Smooth muscle cell of the brain vasculature (primary cell): ENCODE data around the gene R3HDML.
"Not testable (repeated sequence)": the region's sequence is repeated elsewhere in the genome, so short reads cannot be mapped to it uniquely, and the experiment has no call there.

Experiments used
- DNase-seq: peaks from one replicate; pipeline ENCODE4 v3.0.0-alpha.2; 2012; ENCODE audit warnings: low read depth, low spot score

R3HDML gene

DNA sequence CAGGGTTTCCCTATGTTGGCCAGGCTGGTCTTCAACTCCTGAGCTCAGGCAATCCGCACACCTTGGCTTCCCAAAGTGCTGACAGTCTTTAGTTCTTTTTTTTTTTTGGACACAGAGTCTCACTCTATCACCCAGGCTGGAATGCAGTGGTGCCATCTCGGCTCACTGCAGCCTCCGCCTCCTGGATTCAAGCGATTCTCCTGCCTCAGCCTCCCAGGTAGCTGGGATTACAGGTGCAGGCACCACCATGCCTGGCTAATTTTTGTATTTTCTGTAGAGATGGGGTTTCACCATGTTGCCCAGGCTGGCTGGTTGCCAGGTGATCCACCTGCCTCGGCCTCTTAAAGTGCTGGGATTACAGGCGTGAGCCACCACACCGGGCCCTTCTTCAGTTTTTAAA is 9.1 kb upstream of the R3HDML start:
- not testable (repeated sequence) for DNase-seq

DNA sequence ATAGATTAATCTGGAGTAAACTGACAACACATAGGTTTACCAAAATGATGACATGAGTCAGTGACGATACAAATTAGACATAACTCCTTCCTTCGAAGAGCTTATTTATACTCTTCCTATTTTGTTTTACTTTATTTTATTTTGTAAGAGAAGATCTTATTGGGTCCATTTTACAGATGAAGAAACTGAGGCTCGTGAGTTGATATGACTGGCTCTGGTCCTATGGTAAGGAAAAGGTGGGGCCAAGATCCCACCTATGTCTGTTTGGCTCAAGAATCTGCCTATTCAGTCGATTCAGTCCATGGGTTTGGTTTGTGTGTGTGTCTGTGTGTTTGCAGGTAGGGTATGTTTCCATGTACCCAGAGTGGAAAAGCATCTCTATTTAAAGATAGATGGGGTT is 8.4 kb upstream of the R3HDML start:
- no peak for DNase-seq

DNA sequence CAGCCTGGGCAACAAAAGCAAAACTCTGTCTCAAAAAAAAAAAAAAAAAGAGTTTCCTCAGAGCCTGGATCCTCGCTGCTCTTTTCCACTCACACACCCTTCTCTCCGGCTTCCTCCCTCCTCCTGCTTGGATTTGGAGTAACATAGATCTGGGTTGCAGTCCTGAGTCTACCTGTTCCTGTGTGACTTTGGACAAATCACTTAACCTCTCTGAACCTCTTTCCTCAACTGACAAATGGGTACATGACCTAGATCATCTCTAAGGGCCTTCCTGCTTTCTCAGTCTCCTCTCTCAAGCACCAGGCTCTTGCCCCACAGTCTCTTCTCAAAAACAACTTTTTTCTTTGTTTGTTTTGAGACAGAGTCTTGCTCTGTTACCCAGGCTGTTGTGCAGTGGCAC is 5.6 kb upstream of the R3HDML start:
- DNase-seq = no peak

DNA sequence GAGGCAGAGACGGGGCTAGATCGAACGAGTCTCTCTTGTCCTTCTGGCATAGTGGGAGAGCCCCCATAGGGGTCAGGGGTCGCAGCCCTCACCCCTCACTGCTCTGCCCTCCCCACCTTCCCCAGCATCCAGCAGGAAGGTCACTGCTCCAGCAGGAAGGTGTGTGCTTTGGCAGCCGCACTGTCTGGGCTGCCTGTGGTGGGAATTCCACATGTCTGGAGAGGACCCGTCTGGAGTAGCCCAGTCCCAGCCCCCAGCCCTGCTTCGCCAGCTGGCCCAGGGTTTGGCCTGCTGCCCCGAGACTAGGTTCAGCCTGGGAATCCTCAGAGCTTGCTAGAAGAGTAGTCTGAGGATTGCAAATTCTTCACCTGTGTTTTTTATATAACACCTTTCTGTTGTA is 2.5 kb upstream of the R3HDML start:
- DNase-seq = no peak

DNA sequence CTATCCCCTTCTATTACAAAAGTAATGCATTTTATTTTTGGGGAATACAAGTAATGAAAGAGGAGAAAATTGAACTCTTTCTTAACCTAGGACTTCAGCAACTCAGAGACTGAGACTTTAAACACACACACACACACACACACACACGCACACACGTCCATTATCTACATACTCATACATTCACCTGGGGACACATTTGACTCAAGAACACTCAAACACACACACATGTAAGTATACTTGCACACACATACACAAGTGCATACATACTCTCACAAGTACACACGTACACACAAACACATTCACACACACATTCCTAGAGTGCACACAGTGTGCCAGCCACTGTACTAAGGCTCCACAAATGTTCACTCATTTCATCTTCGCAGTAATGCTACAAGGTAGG is 2.1 kb upstream of the R3HDML start:
- DNase-seq = no peak

DNA sequence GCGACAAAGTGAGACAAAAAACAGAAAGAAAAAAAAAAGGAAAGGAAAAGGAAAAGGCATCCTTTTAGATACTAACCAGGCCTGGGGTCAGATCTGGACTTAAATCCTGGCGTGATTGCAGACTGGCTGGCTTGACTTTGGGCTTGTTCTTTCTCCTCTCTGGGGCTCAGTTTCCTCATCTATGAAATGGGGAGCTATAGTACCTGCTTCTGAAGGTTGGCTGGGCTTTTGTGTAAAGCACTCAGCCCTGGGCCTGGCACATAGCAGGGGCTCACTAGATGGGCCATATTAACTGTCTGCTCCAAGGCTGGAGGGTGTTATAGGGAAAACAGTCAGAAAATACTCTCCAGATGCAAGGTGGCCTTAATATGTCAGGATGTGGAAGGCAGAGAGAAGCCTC is 1.2 kb upstream of the R3HDML start:
- DNase-seq = no peak

DNA sequence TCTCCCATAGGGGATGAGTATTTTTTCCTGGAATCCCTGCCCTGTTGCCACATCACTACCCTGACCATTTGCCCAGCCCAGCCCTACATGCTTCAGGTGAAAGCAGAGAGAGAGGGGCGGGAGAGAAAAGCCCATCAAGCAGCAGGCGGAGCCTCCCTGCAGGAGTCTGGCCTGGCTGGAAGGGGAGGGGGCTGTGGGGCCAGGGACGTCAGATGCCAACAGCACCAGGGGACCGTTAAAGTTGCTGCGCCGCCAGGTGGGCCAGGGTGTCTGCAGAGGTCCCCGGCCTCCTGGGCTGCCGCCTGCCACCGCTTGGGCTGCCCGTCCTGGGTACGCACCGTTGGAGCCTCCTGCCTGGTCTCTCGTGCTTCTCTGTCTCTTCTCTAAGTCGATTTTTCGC is 757 bp upstream of the R3HDML start:
- DNase-seq = no peak

DNA sequence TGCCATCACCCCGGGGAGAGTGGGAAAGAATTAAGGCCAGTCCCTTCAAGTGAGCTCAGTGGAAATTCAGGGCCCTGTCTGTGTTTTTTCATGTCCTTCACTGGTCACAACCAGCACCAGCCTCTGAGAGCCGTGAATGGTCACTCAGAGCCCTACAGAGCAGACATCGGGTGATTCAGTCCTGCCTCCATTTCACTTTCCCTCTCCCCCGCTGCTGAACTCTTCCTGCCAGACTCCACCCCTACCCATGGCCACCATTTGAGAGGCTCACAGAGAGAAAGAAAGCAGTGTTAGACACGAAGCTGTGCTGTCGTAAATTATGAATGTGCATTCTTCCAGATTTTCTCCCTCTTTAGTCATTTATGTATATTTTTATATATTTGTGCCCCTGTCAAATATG is 5.4 kb downstream of the R3HDML start:
- DNase-seq = no peak

DNA sequence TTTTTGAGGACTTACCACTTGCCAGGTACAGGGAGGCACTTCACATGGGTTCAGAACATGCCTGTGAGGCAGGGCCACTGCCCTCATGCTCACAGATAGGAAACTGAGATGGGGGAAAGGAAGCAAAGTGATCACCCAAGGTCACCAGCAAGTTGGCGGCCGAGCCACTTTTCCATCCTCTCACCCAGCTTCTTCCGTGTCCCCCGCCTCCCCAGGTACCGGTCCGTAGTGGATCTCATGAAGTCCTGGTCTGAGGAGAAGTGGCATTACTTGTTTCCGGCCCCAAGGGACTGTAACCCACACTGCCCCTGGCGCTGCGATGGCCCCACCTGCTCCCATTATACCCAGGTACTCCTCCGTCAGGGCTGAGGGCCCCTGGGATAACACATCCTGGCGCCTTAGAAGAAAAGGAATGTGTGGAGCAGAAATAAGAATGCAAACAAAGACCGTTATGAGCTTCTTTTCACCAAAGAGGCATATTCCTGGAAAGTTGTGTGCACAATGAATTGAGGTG is 6.4 kb downstream of the R3HDML start:
- no peak for DNase-seq

DNA sequence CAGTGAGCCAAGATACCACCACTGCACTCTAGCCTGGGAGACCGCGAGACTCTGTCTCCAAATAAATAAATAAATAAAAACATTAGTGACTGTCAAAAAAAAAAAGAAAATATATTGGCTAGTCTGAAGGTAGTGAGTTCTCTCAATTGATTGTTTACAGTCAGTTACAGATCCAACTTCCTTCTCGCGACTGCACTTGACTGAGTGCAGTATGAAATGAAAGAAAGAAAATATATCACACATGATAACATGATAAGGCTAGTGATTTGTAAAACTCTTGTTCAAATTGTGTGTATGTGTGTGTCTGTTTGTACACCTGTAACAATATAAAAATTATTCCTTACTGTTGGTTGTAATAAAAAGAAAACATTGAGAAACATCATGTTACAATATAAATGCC is 7.9 kb downstream of the R3HDML start:
- no peak for DNase-seq

DNA sequence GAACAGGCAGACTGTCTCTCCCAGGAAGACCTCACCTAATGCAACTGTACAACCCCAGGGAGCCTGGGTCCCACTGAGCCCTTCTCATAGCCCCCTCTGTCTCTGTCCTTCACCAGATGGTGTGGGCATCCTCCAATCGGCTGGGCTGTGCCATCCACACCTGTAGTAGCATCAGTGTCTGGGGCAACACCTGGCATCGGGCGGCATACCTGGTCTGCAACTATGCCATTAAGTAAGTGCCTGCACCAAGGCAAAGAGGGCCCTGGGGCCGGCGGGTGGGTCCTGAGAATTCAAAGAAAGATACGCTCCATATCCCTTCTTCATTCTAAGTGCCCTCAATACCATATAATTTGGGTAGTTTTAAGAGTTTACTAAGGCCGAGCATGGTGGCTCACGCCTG is 8.3 kb downstream of the R3HDML start:
- DNase-seq = no peak

DNA sequence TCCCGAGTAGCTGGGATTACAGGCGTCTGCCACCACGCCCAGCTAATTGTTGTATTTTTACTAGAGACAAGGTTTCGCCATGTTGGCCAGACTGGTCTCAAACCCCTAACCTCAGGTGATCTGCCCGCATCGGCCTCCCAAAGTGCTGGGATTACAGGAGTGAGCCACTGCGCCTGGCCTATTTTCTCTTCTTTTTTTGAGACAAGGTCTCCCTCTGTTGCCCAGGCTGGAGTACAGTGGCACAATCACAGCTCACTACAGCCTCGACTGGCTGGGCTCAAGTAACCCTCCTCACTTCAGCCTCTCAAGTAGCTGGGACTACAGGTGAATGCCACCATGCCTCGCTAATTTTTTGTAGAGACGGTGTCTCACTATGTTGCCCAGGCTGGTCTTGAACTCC is 9.1 kb downstream of the R3HDML start:
- DNase-seq = not testable (repeated sequence)

DNA sequence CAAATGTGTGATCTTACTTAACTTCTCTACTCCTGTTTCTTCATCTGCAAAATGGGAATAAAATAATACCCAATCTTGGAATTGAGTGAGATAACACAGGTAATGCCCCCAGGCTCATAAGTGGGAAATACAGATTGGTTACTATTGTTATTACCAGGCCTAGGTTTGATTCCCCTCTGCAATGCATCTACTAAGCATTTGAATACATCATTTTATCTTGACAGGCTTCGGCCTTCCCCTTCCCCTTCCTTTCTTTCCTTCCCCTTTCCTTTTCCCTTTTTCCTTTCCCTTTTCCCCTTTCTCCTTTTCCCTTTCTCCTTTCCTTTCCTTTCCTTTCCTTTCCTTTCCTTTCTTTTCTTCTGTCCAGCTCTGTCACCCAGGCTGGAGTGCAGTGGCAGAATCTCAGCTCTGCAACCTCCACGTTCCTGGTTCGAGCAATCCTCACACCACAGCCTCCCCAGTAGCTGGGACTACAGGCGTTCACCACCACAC is 11.4 kb downstream of the R3HDML start:
- DNase-seq = no peak

DNA sequence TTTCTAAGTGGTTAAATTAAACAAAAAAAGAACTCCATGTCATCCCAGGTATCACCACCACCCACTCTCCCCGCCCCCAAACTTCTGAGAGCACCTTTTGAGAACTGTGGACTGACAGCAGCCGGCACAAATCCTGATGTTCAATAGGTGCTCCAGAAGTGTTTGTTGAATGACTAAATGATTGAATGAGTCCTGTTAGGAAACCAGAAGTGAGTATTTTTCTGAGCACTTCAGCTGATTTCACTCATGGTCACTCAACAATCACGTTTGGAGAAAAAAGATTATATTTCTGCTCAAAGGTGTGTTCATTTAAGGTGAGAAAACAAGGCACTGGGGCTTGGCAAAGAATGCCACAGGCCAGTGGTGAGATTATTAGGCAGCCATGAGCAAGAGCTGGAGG is 12.5 kb downstream of the R3HDML start:
- DNase-seq = no peak

DNA sequence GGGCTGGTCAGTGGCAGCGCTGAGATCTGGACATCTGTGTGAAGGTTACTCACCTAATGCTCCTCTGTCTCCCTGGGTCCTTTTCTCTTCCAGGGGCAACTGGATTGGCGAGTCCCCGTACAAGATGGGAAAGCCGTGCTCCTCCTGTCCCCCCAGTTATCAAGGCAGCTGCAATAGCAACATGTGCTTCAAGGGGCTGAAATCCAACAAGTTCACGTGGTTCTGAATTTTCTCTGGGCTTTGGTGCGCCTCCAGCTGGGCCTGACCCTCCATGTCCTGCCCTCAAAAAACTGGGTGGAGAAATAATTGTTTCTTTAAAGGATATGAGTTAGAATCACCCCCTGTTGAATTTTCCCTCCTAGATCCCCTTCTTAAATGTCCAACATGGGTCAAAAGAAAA is 13.7 kb downstream of the R3HDML start:
- no peak for DNase-seq

DNA sequence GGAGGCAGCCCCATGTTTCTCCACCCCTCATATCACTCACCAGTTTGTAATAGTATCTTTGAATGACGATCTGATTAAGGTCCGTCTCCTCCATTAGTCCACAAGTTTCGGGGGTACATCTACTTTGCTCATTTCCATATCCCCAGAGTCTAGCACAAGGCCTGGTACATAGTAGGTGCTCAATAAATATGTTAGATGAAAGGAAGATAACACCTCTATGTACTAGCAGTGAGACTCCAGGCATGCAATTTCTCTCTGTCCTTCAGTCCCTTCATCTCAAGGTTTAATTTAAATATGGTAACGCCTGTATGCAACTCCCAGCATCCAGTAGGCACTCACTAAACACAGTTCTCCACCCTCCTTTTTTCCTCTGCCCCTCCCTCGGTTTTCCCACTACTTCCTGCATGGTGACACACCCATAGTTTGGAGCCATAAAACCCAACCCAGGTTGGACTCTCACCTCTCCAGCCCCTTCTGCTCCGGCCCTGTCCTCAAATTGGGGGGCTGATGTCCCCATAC is 18.2 kb downstream of the R3HDML start:
- no peak for DNase-seq

DNA sequence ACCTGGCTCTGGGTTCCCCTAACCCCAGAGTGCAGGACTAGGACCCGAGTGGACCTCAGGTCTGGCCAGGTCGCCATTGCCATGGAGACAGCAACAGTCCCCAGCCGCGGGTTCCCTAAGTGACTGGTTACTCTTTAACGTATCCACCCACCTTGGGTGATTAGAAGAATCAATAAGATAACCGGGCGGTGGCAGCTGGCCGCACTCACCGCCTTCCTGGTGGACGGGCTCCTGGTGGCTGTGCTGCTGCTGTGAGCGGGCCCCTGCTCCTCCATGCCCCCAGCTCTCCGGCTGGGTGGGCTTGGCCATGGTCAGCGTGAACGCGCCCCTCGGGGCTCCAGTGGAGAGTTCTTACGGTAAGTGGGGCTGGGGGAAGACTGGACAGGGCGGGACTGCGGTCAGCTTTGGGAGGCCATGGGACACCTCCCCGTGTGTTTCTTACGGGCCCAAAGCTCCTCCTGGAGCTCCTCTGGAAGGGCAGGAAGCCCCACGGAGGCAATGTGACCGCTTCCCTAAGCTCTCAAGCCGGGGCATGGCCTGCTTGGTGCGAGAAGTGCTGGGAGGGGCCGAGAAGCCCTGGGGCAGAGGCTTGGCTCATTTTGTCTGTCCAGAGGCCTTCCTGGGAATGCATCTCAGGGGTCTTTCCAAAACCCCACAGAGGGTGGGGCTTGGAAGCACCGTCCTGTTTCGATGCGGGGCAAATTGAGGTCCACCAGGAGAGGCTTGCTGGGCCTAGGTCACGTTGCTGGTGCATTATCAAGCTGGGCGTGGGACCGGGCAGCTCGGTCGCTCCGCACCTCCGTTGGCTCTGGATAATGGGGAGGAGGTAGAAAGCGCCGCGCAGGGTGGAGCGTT is 18.9 kb downstream of the R3HDML start, which contains the start of gene HNF4A:
TSS of gene HNF4A (plus strand) at position 202 of the 855 bp plus-strand sequence. CDS start at position 308, 106 bp downstream.
- no peak for DNase-seq

DNA sequence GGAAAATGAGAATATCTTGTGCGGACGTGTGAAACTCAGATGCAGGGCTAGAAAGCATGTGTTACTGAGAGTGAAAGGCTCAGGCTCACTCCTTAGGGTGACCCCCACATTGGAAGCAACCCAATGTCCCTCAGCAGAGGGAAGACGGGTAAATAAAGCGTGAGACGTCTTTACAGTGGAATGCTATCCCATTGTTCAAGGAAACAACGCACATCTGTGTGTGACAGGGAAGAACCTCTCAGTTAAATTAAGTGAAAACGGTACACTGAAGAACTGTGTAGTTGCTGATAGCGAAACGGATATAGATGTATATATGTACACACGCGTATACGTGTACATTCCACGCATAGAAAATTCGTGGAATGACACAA is 19.5 kb downstream of the R3HDML start:
- DNase-seq = no peak

DNA sequence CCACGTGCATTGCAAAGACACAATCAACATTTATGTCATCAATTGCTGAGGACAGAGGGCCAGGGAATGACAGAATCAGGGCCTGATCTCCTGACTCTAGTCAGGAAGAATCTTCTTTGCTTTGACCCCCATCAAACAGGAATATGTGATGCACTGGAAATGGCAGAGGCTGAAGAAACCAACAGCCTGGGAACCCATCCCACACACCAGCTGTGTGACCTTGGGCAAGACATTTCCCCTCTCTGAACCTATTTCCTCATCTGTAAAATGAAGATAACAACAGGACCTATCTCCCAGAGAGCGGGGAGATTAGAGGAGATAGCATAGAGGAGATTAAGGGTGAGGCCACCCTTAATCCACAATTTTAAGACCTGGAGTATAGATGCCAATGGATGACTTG is 20.2 kb downstream of the R3HDML start:
- no peak for DNase-seq

DNA sequence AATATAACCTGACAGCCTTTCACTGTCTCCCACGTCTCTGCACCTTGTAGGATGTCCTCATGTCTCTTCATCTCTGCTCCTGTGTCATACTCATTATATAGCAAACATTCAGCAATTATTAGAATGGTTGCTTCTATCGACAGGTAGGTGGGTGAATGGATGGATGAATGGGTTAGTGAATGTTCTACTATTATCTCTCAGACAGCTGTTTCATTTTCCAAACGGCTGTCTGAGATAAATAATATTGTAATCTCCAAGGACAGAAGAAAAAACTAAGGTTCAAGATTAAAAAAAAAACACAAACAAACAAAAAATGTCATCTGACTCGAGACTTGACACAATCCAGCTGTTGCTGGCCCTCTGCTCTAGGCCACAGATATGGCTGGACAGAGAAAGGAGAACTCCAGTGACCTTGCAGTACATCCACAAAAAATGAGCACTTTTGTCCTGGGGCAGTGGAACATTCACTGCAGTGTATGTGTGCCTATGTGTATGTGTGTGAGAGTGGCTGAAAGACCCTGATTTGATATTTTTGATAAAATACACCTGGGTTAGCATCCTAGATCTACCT is 20.8 kb downstream of the R3HDML start:
- no peak for DNase-seq

DNA sequence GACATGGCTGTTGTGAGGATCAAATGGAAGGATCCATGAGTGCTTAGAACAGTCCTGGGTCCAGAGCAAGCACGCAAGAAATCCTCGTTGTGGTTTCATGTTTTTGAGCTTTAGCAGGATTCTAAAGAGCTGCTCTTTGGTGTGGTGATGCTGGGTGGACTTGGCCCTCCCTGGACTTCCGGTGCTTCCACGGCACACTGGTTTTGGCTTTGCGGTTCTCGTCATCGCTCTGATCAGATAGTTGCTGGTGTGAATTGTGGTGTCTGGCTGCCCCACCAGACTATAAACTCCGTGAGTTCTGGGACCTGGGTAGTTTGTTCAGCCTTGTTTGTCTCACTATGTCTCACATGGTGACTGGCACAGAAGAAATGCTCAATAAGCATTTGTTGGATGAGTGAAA is 21.9 kb downstream of the R3HDML start:
- DNase-seq = no peak

DNA sequence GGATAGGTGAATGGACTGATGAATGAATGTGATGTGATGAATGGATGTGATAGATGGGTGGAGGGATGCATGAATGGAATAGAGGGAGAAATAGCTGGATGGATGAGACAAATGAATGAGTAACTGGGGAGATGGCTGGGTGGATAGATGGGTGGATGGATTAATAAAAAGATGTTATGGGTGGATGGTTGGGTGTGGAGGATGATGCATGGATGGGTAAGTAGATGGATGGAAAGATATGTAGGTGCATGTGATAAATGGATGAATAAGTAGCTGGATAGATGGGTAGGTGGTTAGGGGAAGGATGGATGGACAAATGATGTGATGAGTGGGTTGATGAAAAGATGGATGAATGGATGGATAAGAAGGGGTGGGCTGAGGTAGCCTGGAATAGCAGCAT is 23.4 kb downstream of the R3HDML start:
- DNase-seq = no peak

DNA sequence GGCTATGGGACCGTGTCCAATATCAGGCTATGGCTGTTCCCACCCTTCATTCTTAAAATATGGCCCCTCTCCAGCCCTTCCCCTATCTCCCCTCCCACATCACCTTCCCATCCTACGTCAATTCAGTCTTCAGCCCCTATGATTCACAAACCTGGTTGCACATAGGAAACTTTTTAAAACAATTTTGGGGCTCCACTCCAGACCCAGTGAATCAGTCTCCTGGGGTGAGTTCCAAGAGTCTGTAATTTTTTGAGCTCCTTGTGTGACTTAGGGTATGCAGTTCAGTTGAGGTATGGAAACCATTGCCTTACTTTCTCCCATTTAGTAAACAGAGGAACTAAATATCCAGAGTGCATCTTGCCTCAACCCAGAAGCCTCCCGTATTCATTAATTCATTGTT is 24.2 kb downstream of the R3HDML start:
- DNase-seq = no peak
